K562 (cell line): ENCODE data around the gene DPF1.

Experiments used
- CBX1 ChIP-seq: sonication (generic); IDR thresholded peaks from 2 replicates; pipeline ENCODE4 v1.6.1; 2016; ENCODE audit warnings: antibody characterized with exemption, low read depth, mild to moderate bottlenecking
- FOXA1 ChIP-seq: fragments of 450-650 bp; IDR thresholded peaks from 2 replicates; pipeline ENCODE4 v1.6.1; 2016; ENCODE audit warnings: mild to moderate bottlenecking, borderline replicate concordance
- KAT7 ChIP-seq: sonication (generic); formaldehyde crosslinking; IDR thresholded peaks from 2 replicates; pipeline ENCODE4 v1.8.0; 2022; ENCODE audit warnings: missing genetic modification reagents, mild to moderate bottlenecking, borderline replicate concordance
- ZNF431 ChIP-seq: sonication (generic); formaldehyde crosslinking; IDR thresholded peaks from 2 replicates; pipeline ENCODE4 v1.8.0; 2022; ENCODE audit warnings: mild to moderate bottlenecking, missing genetic modification reagents
- TF ChIP-seq, protein P1 (sequence below), 2 experiments: fragments of 450-650 bp in 1 of 2; sonication (generic) in 1 of 2; formaldehyde crosslinking in 1 of 2; IDR thresholded peaks in 1 of 2; conservative IDR thresholded peaks in 1 of 2; 2 replicates each; pipeline versions ENCODE4 v1.6.1 to v1.8.1; 2016 to 2023; ENCODE audit warnings: mild to moderate bottlenecking in 2 of 2, moderate library complexity in 2 of 2, inconsistent platforms in 1 of 2, missing genetic modification reagents in 1 of 2
- TF ChIP-seq, protein P2 (sequence below), 2 experiments: fragments of 450-650 bp; formaldehyde crosslinking in 1 of 2; IDR thresholded peaks; 2 replicates each; pipeline versions ENCODE4 v1.4.0 to v1.6.1; 2014 to 2020; ENCODE audit warnings: mild to moderate bottlenecking in 2 of 2, borderline replicate concordance in 1 of 2, low read depth in 1 of 2
- TF ChIP-seq, protein P3 (sequence below), 3 experiments: IDR thresholded peaks in 2 of 3; conservative IDR thresholded peaks in 1 of 3; 2 replicates each; pipeline ENCODE4 v1.5.1; 2011 to 2012; ENCODE audit warnings: low read length in 3 of 3, mild to moderate bottlenecking in 3 of 3, control low read depth in 2 of 3, improper control_type of control experiment in 1 of 3, inconsistent platforms in 1 of 3, low read depth in 1 of 3, mixed read lengths in 1 of 3, moderate library complexity in 1 of 3; ENCODE audit not compliant: insufficient read depth in 2 of 3

DNA sequence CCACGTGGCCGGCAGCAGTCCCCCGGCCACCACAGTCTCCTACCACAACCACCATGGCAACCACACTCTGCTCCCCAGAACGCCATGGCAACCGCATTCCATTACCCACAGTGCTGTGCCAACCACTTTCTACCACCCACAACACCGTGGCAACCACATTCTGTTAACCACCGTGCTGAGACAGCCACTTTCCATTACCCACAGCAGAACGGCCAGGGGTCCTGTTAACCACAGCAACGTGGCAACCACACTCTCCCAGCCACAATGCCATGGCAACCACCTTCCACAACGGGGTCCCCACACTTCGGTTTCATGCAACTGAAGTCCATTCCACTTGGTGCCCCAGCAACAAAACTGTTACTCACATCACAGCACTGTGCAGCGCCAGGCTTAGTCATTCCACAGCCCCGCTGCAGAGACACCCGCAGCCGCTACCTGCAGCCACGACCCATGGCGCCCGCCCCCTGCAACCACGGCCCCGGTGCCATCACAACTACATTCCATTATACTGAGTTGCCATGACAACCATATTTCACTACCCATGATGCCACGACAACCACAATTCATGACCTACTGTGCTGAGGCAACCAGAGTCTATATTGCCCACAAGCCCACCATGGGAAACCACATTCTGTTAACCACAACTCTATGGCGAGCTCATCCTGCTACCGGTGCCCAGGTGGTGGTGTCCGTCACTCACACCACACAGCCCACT is 10.0 kb downstream of the DPF1 start:
- TF ChIP-seq ZNF431 (CRISPR knock-in tag) (no peak), CBX1 (no peak), KAT7 (no peak), FOXA1 (no peak)
- TF ChIP-seq, protein P1, sequence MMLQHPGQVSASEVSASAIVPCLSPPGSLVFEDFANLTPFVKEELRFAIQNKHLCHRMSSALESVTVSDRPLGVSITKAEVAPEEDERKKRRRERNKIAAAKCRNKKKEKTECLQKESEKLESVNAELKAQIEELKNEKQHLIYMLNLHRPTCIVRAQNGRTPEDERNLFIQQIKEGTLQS (IDR thresholded peaks at IDR 0.05) = no peak
- TF ChIP-seq, protein P1 (CRISPR knock-in tag; conservative IDR thresholded peaks at IDR 0.05) = no peak
- TF ChIP-seq, protein P2, sequence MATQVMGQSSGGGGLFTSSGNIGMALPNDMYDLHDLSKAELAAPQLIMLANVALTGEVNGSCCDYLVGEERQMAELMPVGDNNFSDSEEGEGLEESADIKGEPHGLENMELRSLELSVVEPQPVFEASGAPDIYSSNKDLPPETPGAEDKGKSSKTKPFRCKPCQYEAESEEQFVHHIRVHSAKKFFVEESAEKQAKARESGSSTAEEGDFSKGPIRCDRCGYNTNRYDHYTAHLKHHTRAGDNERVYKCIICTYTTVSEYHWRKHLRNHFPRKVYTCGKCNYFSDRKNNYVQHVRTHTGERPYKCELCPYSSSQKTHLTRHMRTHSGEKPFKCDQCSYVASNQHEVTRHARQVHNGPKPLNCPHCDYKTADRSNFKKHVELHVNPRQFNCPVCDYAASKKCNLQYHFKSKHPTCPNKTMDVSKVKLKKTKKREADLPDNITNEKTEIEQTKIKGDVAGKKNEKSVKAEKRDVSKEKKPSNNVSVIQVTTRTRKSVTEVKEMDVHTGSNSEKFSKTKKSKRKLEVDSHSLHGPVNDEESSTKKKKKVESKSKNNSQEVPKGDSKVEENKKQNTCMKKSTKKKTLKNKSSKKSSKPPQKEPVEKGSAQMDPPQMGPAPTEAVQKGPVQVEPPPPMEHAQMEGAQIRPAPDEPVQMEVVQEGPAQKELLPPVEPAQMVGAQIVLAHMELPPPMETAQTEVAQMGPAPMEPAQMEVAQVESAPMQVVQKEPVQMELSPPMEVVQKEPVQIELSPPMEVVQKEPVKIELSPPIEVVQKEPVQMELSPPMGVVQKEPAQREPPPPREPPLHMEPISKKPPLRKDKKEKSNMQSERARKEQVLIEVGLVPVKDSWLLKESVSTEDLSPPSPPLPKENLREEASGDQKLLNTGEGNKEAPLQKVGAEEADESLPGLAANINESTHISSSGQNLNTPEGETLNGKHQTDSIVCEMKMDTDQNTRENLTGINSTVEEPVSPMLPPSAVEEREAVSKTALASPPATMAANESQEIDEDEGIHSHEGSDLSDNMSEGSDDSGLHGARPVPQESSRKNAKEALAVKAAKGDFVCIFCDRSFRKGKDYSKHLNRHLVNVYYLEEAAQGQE (IDR thresholded peaks at IDR 0.05; ENCODE audit: borderline replicate concordance) = no peak
- TF ChIP-seq, protein P2 (CRISPR knock-in tag; IDR thresholded peaks at IDR 0.05; ENCODE audit: low read depth) = no peak
- TF ChIP-seq, protein P3, sequence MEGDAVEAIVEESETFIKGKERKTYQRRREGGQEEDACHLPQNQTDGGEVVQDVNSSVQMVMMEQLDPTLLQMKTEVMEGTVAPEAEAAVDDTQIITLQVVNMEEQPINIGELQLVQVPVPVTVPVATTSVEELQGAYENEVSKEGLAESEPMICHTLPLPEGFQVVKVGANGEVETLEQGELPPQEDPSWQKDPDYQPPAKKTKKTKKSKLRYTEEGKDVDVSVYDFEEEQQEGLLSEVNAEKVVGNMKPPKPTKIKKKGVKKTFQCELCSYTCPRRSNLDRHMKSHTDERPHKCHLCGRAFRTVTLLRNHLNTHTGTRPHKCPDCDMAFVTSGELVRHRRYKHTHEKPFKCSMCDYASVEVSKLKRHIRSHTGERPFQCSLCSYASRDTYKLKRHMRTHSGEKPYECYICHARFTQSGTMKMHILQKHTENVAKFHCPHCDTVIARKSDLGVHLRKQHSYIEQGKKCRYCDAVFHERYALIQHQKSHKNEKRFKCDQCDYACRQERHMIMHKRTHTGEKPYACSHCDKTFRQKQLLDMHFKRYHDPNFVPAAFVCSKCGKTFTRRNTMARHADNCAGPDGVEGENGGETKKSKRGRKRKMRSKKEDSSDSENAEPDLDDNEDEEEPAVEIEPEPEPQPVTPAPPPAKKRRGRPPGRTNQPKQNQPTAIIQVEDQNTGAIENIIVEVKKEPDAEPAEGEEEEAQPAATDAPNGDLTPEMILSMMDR (IDR thresholded peaks at IDR 0.05 in 2 of 3, conservative IDR thresholded peaks at IDR 0.05 in 1 of 3; ENCODE audit: insufficient read depth in 2 of 3, low read depth in 1 of 3, low read length in 3 of 3) = no peak
